GM19240 (cell line): Measurements from ENCODE around the gene TTLL1.
A peak's percentile ranks its signal among the peaks of the same experiment; 100 is the strongest.
"Not testable (repeated sequence)": the region's sequence is repeated elsewhere in the genome, so short reads cannot be mapped to it uniquely, and the experiment has no call there.

ENCODE experiments used
- DNase-seq: peaks from one replicate; pipeline ENCODE4 v3.0.0; 2011; ENCODE audit warnings: low spot score; ENCODE audit not compliant: insufficient read length

Gene TTLL1

DNA sequence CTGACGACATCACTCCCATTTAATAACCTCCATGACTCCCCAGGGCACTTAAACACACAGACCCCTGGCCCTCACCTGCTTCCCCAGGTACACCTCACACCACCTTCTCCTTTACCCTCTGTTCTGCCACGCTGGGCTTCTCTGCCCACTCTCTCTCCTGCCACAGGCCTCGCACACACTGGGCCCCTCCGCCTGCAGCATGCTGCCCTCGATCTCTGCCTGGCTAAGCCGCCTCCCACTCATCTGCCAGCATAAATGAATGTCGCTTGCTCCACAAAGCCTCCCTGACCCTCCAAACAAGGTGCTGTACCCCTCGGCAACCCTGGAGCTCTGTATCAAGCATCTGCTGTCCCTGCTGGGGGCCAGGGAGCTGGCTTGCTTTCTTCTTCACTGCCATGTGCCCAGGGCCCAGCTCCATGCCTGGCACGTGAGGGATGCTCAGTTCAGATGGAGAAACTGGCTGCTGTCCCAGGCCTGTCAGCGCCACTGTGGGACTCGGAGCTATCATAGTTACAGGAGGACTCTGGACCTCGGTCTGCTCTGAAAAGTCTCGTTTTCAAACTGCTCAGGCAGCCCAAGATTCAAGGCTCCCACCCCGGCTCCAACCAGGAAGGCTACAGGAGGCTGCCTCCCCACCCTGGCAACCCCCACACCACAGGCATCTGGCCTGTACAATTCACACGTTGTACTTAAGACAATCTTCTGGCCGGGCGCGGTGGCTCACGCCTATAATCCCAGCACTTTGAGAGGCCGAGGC lies 11.9 kb downstream of the TTLL1 start:
- no peak for DNase-seq

DNA sequence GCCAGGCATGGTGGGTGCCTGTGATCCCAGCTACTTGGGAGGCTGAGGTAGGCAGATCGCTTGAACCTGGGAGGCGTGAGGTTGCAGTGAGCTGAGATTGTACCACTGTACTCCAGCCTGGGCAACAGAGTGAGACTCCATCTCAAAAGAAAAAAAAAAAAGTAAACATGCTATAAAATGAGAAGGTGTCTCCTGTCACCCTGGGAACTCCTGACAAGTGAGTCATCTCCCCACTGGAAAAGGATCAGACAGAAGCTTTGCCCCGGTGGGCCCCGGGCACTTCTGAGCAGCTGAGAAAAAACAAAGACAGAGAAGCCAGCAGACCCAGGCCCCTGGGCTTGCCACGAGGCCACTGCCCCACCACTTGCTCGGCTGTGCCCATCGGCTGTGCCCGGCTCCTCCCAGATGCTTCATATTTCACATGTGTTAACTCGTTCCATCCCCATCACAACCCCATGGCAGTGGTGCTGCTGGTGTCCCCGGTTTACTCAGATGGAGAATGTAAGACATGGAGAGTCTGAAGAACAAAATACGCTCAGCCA lies 22.3 kb downstream of the TTLL1 start:
- DNase-seq, result no peak

DNA sequence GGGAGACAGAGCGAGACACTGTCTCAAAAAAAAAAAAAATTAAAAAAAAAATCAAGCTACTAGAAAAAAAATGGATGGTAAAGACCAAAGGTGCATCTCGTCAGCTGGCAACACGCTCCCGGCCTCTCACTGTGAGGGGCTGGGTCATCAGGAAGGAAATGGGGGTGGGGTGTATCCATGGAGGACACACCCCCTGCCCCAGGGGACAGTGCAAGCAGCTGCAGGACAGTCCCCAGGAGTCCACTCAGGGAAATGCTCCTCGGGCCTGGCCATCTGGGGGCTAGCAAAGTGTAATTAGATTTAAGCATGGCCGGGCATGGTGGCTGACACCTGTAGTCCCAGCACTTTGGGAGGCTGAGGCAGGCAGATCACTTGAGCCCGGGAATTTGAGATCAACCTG lies 23.1 kb downstream of the TTLL1 start:
- no peak for DNase-seq

DNA sequence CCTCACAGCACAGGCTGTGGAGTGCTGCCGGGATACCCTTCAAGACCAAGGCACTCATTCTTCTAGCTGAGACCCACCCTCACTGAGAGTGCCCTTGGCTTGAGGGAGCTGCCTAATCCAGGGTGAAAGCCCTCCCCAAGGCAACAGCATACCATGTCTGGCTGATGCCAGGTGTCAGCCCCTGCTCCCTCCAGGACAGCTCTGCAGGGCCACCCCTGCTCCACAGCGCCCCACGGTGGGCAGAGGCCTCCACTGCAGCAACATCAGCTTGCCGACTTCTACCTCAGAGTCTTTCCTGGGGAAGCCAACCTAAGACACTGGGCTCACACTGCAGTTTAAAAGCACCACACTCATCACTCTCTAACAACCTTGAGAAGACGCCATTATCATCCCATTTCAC lies 29.0 kb downstream of the TTLL1 start:
- no peak for DNase-seq

DNA sequence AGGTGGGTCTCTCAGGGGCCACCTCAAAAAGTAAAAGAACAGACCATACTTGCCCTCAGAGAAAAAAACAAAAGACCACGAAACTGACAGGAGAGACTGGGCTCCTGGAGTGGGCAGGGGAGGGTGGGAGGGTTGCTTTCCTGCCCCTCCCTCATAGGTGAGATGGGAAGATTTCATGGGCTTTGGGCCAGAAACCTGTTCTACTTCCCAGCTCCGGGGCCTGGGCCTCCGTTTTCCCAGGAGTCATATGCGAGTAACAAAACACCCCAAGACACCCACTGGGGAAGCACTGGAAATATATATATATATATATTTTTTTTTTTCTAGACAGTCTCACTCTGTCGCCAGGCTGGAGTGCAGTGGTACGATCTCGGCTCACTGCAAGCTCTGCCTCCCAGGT lies 31.6 kb downstream of the TTLL1 start:
- no peak for DNase-seq

DNA sequence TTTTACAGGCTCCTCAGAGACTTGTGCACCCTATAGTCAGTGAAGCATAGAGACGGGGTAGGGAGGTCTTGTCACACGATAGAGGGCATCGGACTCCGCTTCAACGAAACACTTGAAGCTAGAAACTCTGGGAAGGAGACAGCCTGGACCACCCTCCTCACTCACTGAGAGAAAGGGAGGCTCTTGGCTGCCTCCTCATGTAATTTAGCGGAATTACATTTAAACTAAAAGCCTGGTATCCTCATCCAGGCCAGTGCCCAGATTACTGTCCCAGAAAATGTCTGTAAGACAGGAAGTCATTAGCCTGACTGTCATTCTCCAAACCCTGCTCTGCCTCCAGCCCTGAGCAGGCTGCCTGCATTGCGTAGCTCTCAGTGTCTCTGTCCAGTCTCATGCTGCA lies 36.0 kb downstream of the TTLL1 start:
- DNase-seq, result no peak

DNA sequence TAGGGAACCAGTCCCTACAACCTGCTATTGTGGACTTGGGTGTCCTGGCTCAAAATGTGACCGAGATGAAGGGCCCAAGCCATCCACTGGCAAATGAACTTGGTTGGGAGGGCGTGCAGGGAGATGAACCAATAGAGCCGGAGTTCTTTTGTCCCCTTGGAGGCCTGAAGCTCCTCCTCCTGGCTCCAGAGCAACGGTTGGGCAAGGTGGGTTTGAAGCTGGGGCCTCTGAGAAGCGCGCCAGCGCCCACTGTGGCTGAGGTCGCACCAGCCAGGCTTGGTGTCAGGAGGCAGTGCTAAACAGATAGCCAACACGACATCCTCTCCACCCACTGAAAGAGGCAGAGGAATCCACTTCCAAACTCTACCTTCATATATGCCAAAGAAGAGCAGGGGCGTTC lies 38.2 kb downstream of the TTLL1 start:
- no peak for DNase-seq

DNA sequence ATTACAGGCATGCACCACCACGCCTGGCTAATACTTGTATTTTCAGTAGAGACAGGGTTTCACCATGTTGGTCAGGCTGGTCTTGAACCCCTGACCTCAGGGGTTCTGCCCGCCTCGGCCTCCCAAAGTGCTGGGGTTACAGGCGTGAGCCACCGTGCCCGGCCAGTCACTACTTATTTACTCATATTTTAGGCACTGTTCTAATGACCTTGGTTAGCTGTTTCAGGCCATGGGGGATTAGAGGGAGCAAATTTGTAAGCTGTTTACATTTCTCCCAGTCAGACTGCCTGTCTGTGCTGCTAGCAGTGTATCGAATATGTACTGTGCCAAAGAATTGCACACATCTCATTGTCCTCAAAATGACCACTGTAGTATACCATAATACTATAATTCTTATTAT lies 41.6 kb downstream of the TTLL1 start:
- DNase-seq, result no peak

DNA sequence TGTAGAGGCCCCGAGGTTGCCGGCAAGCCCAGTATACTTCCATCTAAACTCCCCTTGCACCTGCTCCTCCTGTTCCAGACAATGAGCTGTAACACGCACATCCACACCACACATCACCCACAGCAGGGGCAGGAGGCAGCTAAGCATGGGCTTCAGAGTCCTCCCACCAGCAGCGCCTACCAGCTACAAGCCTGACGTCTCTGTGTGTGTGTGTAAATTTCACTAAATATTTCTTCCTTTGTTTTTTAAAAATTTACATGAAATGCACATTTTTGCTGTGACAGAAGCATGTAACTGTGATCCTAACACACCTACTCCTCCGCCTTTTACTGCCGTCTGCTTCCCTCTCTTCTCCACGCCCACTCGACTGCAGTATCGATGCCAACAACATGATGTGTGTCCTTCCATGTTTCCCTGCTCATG lies 44.9 kb downstream of the TTLL1 start:
- DNase-seq, result no peak

DNA sequence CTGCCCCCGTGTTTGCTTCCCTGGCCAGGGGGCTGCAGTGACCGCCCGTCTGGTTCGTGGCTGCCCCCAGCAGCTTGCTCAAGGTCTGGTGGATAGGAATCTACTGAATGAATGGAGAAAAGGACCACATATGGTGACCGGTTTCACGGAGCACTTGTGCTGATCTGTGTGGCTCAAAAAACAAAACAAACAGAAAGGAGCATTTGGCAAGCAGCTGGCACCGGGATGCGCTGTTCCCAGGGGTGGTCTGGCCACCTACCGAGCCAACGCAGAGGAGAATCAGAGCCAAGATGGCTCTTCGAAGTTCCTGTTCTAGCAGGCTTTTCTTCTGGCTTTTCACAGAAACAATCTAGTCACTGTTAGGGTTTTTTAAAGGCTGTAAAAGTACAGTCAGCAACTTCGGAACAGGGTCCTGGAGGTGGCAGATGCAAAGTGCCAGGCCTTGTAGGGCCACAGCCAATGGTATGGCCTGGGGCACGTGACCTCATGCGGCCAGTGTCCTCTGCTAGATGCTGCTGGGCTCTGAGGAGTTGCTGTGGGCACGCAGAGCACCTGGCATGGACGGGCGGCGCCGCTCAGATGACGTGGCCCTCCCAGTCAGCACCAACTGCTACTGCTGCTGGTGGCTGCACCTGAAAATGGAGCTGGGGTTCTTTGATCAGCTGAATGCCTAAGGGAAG lies 47.0 kb downstream of the TTLL1 start:
- DNase-seq, result no peak

DNA sequence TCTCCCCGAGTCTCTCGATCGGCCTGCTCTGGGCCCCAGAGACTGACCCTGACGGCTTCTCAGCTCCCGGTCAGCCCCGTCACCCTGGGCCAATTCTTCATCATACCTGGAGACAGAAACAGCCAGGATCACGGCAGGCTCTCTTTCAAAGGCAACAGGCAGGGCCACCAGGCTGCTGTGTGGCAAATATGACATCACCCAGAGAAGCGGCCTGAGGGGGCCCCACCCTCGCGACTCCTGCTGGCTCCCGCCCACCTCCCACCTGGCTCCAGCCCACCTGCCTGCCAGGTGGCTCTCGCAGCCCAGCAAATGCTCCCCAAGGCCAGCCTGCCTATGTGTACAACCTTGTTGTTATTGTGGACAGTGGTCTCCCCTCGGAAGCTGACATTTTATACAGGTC lies 49.4 kb downstream of the TTLL1 start:
- DNase-seq, result no peak

DNA sequence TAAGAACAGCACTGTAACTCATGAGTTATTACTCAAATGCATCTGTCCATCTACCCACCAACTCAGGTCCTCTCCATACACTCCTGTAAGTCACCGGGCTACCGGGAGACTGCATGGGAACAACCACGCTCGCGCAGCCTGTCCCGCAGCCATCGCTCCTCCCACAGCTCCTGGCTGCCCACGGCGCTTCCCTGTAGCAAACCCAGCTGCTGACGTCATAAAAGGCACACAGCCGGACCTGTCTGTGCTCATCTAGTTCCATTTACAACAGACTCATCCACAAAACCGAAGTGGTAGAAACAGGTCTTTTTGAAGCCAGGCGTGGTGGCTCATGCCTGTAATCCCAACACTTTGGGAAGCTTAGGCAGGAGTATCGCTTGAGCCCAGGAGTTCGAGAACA lies 50.9 kb downstream of the TTLL1 start:
- DNase-seq, result no peak

DNA sequence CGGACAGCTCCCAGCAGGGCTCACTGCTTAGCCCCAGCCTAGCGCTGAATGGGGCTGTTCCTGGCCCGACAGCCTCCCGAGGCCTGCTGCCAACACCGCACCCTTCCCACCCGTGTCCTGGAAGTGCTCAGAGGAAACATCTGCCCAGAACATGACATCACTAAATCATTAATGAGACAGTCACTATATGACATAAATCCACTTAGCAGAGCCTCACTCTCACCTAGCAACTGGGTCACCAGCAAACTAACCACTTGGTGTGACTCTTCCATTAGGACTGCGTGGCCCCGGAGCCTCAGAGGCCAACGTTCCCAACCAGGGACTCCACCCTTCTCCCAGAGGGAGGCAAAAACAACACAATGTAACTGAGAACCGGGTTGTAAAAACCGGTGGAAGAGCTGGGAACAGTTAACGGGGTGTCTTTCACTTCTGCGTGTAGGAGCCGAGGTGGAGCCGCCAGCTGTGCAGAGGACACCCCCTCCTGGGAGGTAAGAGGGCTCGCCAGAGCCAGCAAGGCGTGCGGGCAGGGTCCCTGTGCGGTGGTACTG lies 52.8 kb downstream of the TTLL1 start:
- DNase-seq, result no peak

DNA sequence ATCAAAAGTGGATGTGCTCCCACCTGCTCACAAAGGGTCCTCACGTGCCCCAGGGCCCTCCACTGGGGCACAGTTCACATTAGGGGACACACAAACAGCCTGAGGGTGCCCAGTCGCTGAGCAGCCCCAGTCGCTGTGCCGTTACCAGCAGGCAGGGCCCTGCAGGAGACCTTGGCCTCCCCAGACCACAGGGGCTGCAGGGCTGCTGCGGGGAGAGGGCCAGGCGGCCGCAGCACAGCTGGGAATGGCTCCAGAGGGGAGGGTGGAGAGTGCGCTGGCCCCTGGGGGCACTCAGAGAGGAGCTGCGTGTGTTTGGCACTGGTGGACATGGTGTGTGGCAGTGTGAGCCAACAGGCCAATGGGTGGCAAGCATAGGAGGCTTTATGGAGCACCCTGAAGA lies 53.9 kb downstream of the TTLL1 start:
- no peak for DNase-seq

DNA sequence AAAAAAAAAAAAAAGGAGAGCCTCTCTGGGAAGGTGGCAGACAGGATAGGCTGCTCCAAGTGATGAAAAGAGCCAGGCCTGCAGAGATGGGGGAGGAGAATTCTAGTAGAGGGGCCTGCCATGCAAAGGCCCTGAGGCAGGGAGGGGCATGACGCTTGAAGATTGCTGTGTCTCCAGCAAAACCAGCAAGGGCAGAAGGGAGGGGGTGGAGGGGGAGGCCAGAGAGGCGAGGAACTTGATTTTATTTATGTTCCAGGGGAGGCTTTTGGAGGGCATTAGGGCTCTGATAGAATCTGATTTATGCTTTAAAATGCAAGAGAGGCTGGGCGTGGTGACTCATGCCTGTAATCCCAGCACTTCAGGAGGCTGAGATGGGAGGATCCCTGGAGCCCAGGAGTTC lies 57.6 kb downstream of the TTLL1 start:
- no peak for DNase-seq

DNA sequence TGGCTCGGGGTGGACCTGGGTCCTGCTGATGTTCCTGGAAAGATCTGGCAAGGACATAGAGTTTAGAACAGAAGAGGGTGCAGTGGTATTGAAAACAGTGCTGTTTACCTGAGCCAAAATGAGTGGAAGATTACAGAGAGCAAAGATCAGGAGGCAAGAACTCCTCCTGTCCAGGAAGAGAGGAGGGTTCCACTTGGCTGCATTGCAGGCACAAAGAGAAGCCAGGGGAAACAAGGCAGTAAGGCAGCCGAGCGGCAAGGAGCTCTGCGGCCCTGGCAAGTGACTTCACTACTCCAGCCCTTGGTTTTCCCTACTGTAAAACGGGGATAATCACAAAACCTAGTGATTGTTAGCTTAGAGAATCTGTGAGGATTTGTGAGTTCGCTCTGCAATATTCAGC lies 70.6 kb downstream of the TTLL1 start:
- no peak for DNase-seq

DNA sequence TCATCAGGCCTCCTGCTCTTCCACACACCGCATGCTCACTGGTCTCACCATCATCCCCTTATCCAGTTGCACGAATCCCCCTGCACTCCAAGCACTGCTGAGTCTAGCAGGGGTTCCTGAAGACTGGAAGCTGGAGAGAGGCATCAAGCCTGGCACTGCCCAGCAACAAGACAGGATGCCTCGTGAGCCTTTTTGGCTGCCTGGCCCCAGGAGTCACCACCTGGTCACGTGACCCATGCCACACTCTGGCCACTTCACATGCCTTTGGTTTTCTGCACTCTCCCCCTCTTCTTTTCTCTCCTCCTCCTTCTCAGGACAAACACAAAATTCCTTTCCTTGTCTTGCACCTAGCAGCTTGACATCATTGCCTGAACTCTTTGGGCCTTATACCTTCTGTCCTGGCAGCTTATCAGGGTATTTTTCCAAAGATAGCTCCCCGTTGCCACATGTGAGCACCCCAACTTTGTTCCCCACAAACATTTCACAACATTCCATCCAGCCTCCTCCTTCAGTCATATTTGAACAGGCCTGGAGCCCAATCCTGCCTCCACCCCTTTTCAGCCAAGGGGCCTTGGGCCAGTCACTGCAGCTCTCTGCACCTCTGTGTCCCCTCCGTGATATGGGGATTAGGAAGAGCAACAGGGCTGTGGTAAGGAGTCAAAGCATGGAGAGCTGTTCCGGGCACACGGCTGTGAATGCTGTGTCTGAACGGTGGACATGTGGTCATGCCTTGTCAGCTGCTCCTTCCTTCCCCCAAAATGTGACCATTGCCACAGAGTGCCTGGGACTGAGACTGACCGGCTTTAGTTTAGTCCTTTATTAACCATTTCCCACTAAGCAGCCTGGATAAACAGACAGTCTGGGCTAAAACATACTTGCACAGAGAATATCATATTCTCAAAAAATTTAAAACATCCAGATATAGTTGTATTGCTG lies 71.4 kb downstream of the TTLL1 start:
- DNase-seq, result no peak

DNA sequence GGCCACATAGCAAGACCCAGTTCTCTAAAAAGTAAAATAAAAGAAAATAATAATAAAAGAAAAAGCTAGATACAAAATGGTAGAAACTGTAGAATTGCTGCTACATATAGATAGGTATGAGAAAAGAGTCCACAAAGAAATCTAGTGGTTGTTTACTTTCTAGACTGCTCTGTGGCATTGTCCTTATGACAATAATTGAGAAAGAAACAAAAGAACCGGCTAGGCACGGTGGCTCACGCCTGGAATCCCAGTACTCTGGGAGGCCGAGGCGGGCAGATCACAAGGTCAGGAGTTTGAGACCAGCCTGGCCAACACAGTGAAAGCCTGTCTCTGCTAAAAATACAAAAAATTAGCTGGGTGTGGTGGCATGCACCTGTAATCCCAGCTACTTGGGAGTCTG lies 73.0 kb downstream of the TTLL1 start:
- not testable (repeated sequence) for DNase-seq

DNA sequence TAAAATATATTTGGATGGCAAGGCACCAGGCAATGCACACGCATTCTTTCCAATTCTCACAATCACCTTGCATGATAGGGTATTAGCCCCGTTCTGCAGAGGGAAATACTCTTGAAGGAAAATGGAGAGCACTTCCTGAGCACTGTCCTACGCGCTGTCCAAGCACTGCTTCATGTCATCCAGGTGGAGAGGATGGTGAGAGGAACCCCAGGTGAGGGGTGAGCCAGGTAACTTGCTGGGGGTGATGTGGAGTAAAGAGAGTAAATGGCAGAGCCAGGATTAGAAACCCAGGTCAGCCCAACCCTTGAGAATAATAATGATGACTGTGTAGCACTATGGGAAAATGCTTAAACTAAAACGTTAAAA lies 73.5 kb downstream of the TTLL1 start:
- no peak for DNase-seq

DNA sequence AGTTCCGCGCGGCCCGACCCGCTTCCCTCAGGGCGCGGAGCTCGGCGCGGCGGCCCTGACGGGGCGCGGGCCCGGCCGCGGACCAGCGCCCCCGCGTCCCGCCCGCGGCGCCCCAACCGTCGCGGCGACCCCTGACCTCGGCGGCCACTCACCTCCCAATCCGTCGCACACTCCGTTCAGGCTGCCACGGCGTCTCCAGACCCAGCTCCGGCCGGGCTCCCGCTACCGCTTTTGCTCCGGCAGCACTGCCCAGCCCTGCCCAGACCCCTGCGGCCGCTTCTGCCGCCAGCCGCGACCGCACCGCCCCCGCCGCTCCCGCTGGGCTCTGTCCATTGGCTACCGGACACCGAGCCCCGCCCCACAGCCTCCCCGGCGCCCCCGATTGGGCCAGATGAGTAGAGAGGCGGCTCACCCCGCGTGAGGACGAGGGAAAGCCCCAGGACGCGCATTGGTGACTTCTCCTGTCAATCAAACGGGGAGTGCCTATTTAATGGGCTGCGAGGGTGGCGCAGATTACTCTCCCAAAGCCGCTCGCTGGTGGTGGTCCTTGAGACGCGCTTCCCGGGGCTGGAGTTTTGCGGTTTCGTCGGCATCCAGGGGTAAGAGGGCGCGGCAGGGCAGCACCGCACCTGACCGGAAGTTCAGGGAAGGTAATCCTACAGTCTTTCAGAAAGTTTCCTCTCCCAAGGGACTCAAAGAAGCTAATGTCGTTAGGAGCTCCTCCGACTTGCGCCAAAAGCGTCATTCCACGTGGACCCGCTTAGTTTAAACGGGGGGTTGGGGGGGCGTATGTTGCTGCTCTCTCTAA lies 74.1 kb downstream of the TTLL1 start, which contains the start of gene PACSIN2:
PACSIN2 (minus strand) TSS at position 281 of the 808 bp plus-strand sequence. CDS start 103,069 bp downstream, outside the sequence.
- peak; percentile 100 for DNase-seq
